ENCODE measurements around the gene TMPO.
"Not testable (repeated sequence)": the region's sequence is repeated elsewhere in the genome, so short reads cannot be mapped to it uniquely, and the experiment has no call there.

The TMPO gene

GRCh38 chr12:98549371-98550110, 34.2 kb downstream of the TMPO start:
- ChIA-PET POLR2A (no interaction called here), CTCF (no interaction called here)
- no peak for DNase-seq (ENCODE audit: extremely low spot score)
- TF ChIP-seq LEF1 (IDR thresholded peaks at IDR 0.05; ENCODE audit: borderline replicate concordance) (no peak), NFRKB (IDR thresholded peaks at IDR 0.05) (no peak), HDGF (IDR thresholded peaks at IDR 0.05; ENCODE audit: borderline replicate concordance) (no peak), FOXK2 (IDR thresholded peaks at IDR 0.05) (no peak), L3MBTL2 (conservative IDR thresholded peaks at IDR 0.05) (no peak), ZNF384 (IDR thresholded peaks at IDR 0.05) (no peak), FOXA1 (IDR thresholded peaks at IDR 0.05) (no peak), ARNT (IDR thresholded peaks at IDR 0.05) (no peak), FOXM1 (IDR thresholded peaks at IDR 0.05; ENCODE audit: borderline replicate concordance) (no peak), SP1 (IDR thresholded peaks at IDR 0.05) (no peak), BHLHE40 (IDR thresholded peaks at IDR 0.05; ENCODE audit: borderline replicate concordance) (no peak), CTBP1 (IDR thresholded peaks at IDR 0.05; ENCODE audit: borderline replicate concordance) (no peak), SUZ12 (IDR thresholded peaks at IDR 0.05) (no peak), TARDBP (IDR thresholded peaks at IDR 0.05) (no peak), PKNOX1 (IDR thresholded peaks at IDR 0.05) (no peak), ELF4 (IDR thresholded peaks at IDR 0.05) (no peak)

GRCh38 chr12:98551787-98552186, 36.4 kb downstream of the TMPO start:
- no peak for TF ChIP-seq TARDBP (IDR thresholded peaks at IDR 0.05)
- TF ChIP-seq PKNOX1 (IDR thresholded peaks at IDR 0.05) = no peak
- TF ChIP-seq FOXK2 (IDR thresholded peaks at IDR 0.05) = no peak
- no peak for TF ChIP-seq ELF4 (IDR thresholded peaks at IDR 0.05)
- TF ChIP-seq ZNF384 (IDR thresholded peaks at IDR 0.05) = no peak
- TF ChIP-seq L3MBTL2 (conservative IDR thresholded peaks at IDR 0.05) = no peak
- no peak for TF ChIP-seq NFRKB (IDR thresholded peaks at IDR 0.05)
- TF ChIP-seq FOXM1 (IDR thresholded peaks at IDR 0.05; ENCODE audit: borderline replicate concordance) = no peak
- CTCF ChIA-PET = interaction anchor here (0.9 kb wide), 1 partner anchor 15 kb away, joined by 4 read pairs; no protein-coding TSS in a partner anchor
- DNase-seq (ENCODE audit: extremely low spot score) = no peak
- POLR2A ChIA-PET = no interaction called here

GRCh38 chr12:98558097-98558496, 42.7 kb downstream of the TMPO start:
- POLR2A ChIA-PET; DNase-seq (ENCODE audit: extremely low spot score); CTCF ChIA-PET: not testable (repeated sequence)

- ChIA-PET CTCF (no interaction called here), POLR2A (no interaction called here)
- no peak for DNase-seq (ENCODE audit: extremely low spot score)
- TF ChIP-seq ARNT (IDR thresholded peaks at IDR 0.05) (no peak), FOXA1 (IDR thresholded peaks at IDR 0.05) (no peak)
Measured at GRCh38 chr12:98559666-98560065, 44.3 kb downstream of the TMPO start.

- ChIA-PET CTCF (no interaction called here), POLR2A (no interaction called here)
- no peak for DNase-seq (ENCODE audit: extremely low spot score)
- TF ChIP-seq ZNF384 (IDR thresholded peaks at IDR 0.05) = no peak
- no peak for TF ChIP-seq FOXK2 (IDR thresholded peaks at IDR 0.05)
- no peak for TF ChIP-seq SP1 (IDR thresholded peaks at IDR 0.05)
- no peak for TF ChIP-seq FOXM1 (IDR thresholded peaks at IDR 0.05; ENCODE audit: borderline replicate concordance)
Measured at GRCh38 chr12:98561846-98562245, 46.5 kb downstream of the TMPO start.

GRCh38 chr12:98572010-98572409, 56.6 kb downstream of the TMPO start:
- TF ChIP-seq TARDBP (IDR thresholded peaks at IDR 0.05) (no peak), SP1 (IDR thresholded peaks at IDR 0.05) (no peak), ELF4 (IDR thresholded peaks at IDR 0.05) (no peak), FOXK2 (IDR thresholded peaks at IDR 0.05) (no peak), LEF1 (IDR thresholded peaks at IDR 0.05; ENCODE audit: borderline replicate concordance) (no peak), L3MBTL2 (conservative IDR thresholded peaks at IDR 0.05) (no peak), ZNF384 (IDR thresholded peaks at IDR 0.05) (no peak), FOXM1 (IDR thresholded peaks at IDR 0.05; ENCODE audit: borderline replicate concordance) (no peak), SUZ12 (IDR thresholded peaks at IDR 0.05) (no peak), PKNOX1 (IDR thresholded peaks at IDR 0.05) (no peak), HDGF (IDR thresholded peaks at IDR 0.05; ENCODE audit: borderline replicate concordance) (no peak), NFRKB (IDR thresholded peaks at IDR 0.05) (no peak), BHLHE40 (IDR thresholded peaks at IDR 0.05; ENCODE audit: borderline replicate concordance) (no peak), FOXA1 (IDR thresholded peaks at IDR 0.05) (no peak), ARNT (IDR thresholded peaks at IDR 0.05) (no peak), CTBP1 (IDR thresholded peaks at IDR 0.05; ENCODE audit: borderline replicate concordance) (no peak)
- ChIA-PET CTCF (interaction anchor here (0.7 to 1.7 kb wide), 3 partner anchors 22 to 159 kb away, joined by 3 to 6 read pairs (median 4); partner anchors contain the start of gene SLC25A3), POLR2A (interaction anchor here (0.8 kb wide), 1 partner anchor 68 kb away, joined by 3 read pairs; no protein-coding TSS in a partner anchor)
- peak; percentile 48 for DNase-seq (ENCODE audit: extremely low spot score)

GRCh38 chr12:98574110-98574509, 58.7 kb downstream of the TMPO start:
- POLR2A ChIA-PET = no interaction called here
- no peak for DNase-seq (ENCODE audit: extremely low spot score)
- CTCF ChIA-PET = no interaction called here
- TF ChIP-seq PKNOX1 (IDR thresholded peaks at IDR 0.05) = no peak
- TF ChIP-seq L3MBTL2 (conservative IDR thresholded peaks at IDR 0.05) = no peak
- TF ChIP-seq SP1 (IDR thresholded peaks at IDR 0.05) = no peak
- TF ChIP-seq LEF1 (IDR thresholded peaks at IDR 0.05; ENCODE audit: borderline replicate concordance) = no peak
- no peak for TF ChIP-seq CTBP1 (IDR thresholded peaks at IDR 0.05; ENCODE audit: borderline replicate concordance)
- no peak for TF ChIP-seq FOXM1 (IDR thresholded peaks at IDR 0.05; ENCODE audit: borderline replicate concordance)
- TF ChIP-seq FOXK2 (IDR thresholded peaks at IDR 0.05) = no peak
- TF ChIP-seq NFRKB (IDR thresholded peaks at IDR 0.05) = no peak
- TF ChIP-seq FOXA1 (IDR thresholded peaks at IDR 0.05) = no peak
